MM.1S (cell line): ENCODE data around the gene ADAMTS13.

Source experiments
- DNase-seq: peaks from one replicate; pipeline ENCODE4 v3.0.0-alpha.2; 2015
- H2AFZ ChIP-seq: fragments of 300-600 bp; sonication (generic); 2 replicates; pipeline ENCODE4 v1.6.0; 2016; ENCODE audit warnings: antibody characterized with exemption, low read length
- H3F3A ChIP-seq: fragments of 300-600 bp; sonication (generic); 2 replicates; pipeline ENCODE4 v1.6.1; 2016; ENCODE audit warnings: mild to moderate bottlenecking, antibody characterized with exemption, low read length, moderate library complexity, mixed read lengths; ENCODE audit not compliant: insufficient read depth
- H3K27ac ChIP-seq: fragments of 300-600 bp; sonication (generic); 2 replicates; pipeline ENCODE4 v1.5.1; 2016; ENCODE audit warnings: mild to moderate bottlenecking, low read length
- H3K27me3 ChIP-seq: fragments of 300-600 bp; sonication (generic); replicated peaks from 2 replicates; pipeline ENCODE4 v1.6.0; 2016; ENCODE audit warnings: low read length; ENCODE audit not compliant: insufficient read depth
- H3K36me3 ChIP-seq: fragments of 300-600 bp; sonication (generic); replicated peaks from 2 replicates; pipeline ENCODE4 v1.6.1; 2016; ENCODE audit warnings: mild to moderate bottlenecking, low read length, mixed read lengths; ENCODE audit not compliant: insufficient read depth
- H3K4me1 ChIP-seq: fragments of 300-600 bp; sonication (generic); 2 replicates; pipeline ENCODE4 v1.6.1; 2016; ENCODE audit warnings: low read length, mixed read lengths
- H3K4me2 ChIP-seq: fragments of 300-600 bp; sonication (generic); 2 replicates; pipeline ENCODE4 v1.6.0; 2016; ENCODE audit warnings: low read depth, low read length
- H3K4me3 ChIP-seq: fragments of 300-600 bp; sonication (generic); 2 replicates; pipeline ENCODE4 v1.5.1; 2016; ENCODE audit warnings: low read length, mixed read lengths
- H3K79me2 ChIP-seq: fragments of 300-600 bp; sonication (generic); 2 replicates; pipeline ENCODE4 v1.6.1; 2016; ENCODE audit warnings: mixed run types, low read length, mixed read lengths
- H3K9ac ChIP-seq: fragments of 300-600 bp; sonication (generic); 2 replicates; pipeline ENCODE4 v1.6.1; 2016; ENCODE audit warnings: low read length, mixed read lengths
- H3K9me2 ChIP-seq: fragments of 300-600 bp; sonication (generic); replicated peaks from 2 replicates; pipeline ENCODE4 v1.6.1; 2016; ENCODE audit warnings: mild to moderate bottlenecking, low read length, mixed read lengths; ENCODE audit not compliant: insufficient read depth
- H3K9me3 ChIP-seq: fragments of 300-600 bp; sonication (generic); replicated peaks from 2 replicates; pipeline ENCODE4 v1.6.1; 2016; ENCODE audit warnings: mild to moderate bottlenecking, low read length, mixed read lengths; ENCODE audit not compliant: insufficient read depth
- H4K20me1 ChIP-seq: fragments of 300-600 bp; sonication (generic); 2 replicates; pipeline ENCODE4 v1.6.1; 2016; ENCODE audit warnings: mild to moderate bottlenecking, low read length, moderate library complexity, mixed read lengths; ENCODE audit not compliant: insufficient read depth
- CTCF ChIP-seq: fragments of 300-600 bp; sonication (generic); IDR thresholded peaks from 2 replicates; pipeline ENCODE4 v1.5.1; 2016; ENCODE audit warnings: antibody characterized with exemption, low read length, mixed read lengths
- EZH2 ChIP-seq: fragments of 300-600 bp; sonication (generic); optimal IDR thresholded peaks from 2 replicates; pipeline ENCODE3; 2017; ENCODE audit warnings: low read depth, mild to moderate bottlenecking, antibody characterized with exemption, low read length, mixed read lengths
- EZH2phosphoT487 ChIP-seq: fragments of 300-600 bp; sonication (generic); IDR thresholded peaks from 2 replicates; pipeline ENCODE4 v1.6.1; 2018; ENCODE audit warnings: antibody characterized with exemption, low read length

Gene ADAMTS13

GRCh38 chr9:133454325-133454724, 32.2 kb downstream of the ADAMTS13 start:
- Histone ChIP-seq H3K9me2 (no peaks in the 10 kb centered on the region), H3K4me1 (peaks cover 6% of the 10 kb centered on the region; the same call in 1 of the 2 replicates), H4K20me1 (no peaks in the 10 kb centered on the region), H3K27me3 (peaks cover 84% of the 10 kb centered on the region), H3K9me3 (no peaks in the 10 kb centered on the region), H2AFZ (no peak overlapping the region), H3K36me3 (no peaks in the 10 kb centered on the region), H3K79me2 (no peaks in the 10 kb centered on the region), H3F3A (no peaks in the 10 kb centered on the region), H3K27ac (no peak overlapping the region), H3K9ac (no peak overlapping the region), H3K4me3 (no peak overlapping the region), H3K4me2 (no peak overlapping the region)
- no peak for DNase-seq
- TF ChIP-seq EZH2phosphoT487, result no peak
- TF ChIP-seq CTCF, result no peak
- TF ChIP-seq EZH2, result no peak

GRCh38 chr9:133454943-133455673, 32.9 kb downstream of the ADAMTS13 start:
- Histone ChIP-seq H3K9ac (no peak overlapping the region), H4K20me1 (no peaks in the 10 kb centered on the region), H3K27me3 (peaks cover 78% of the 10 kb centered on the region), H3K4me2 (no peak overlapping the region), H3K4me3 (no peak overlapping the region), H2AFZ (no peak overlapping the region), H3K79me2 (no peaks in the 10 kb centered on the region), H3K4me1 (peaks cover 6% of the 10 kb centered on the region; the same call in 1 of the 2 replicates), H3F3A (no peaks in the 10 kb centered on the region), H3K9me3 (no peaks in the 10 kb centered on the region), H3K27ac (no peak overlapping the region), H3K9me2 (no peaks in the 10 kb centered on the region), H3K36me3 (no peaks in the 10 kb centered on the region)
- TF ChIP-seq CTCF (no peak), EZH2phosphoT487 (no peak), EZH2 (no peak)
- no peak for DNase-seq

GRCh38 chr9:133455936-133456335, 33.8 kb downstream of the ADAMTS13 start:
- Histone ChIP-seq H3K27ac (no peak overlapping the region), H3K4me2 (no peak overlapping the region), H2AFZ (no peak overlapping the region), H3F3A (no peaks in the 10 kb centered on the region), H3K4me3 (no peak overlapping the region), H3K9me2 (no peaks in the 10 kb centered on the region), H3K9me3 (no peaks in the 10 kb centered on the region), H3K27me3 (peaks cover 72% of the 10 kb centered on the region), H4K20me1 (no peaks in the 10 kb centered on the region), H3K4me1 (peaks cover 11% of the 10 kb centered on the region; the same call in 1 of the 2 replicates), H3K79me2 (no peaks in the 10 kb centered on the region), H3K9ac (no peak overlapping the region), H3K36me3 (no peaks in the 10 kb centered on the region)
- TF ChIP-seq EZH2 (no peak), CTCF (no peak), EZH2phosphoT487 (no peak)
- no peak for DNase-seq
